Parathyroid adenoma (tissue), 2 donors: ENCODE data around the gene ITGA11.
A peak's percentile ranks its signal among the peaks of the same experiment; 100 is the strongest.

ENCODE experiments used
- H2AFZ ChIP-seq: fragments of 300-600 bp; sonication (generic); one replicate; pipeline ENCODE4 v1.7.0; 2017; ENCODE audit warnings: antibody characterized with exemption, mild to moderate bottlenecking
- H3K27ac ChIP-seq: fragments of 300-600 bp; sonication (generic); one replicate; pipeline ENCODE4 v1.7.0; 2017
- H3K27me3 ChIP-seq: fragments of 300-600 bp; sonication (generic); one replicate; pipeline ENCODE4 v1.7.0; 2017; ENCODE audit warnings: low read length; ENCODE audit not compliant: control insufficient read depth, insufficient read depth
- H3K36me3 ChIP-seq: fragments of 300-600 bp; sonication (generic); one replicate; pipeline ENCODE4 v1.7.0; 2017; ENCODE audit warnings: low read length; ENCODE audit not compliant: control insufficient read depth, insufficient read depth
- H3K4me1 ChIP-seq: fragments of 300-600 bp; sonication (generic); one replicate; pipeline ENCODE4 v1.7.0; 2017; ENCODE audit warnings: control low read depth
- H3K4me2 ChIP-seq: fragments of 300-600 bp; sonication (generic); one replicate; pipeline ENCODE4 v1.7.0; 2017; ENCODE audit warnings: low read length
- H3K4me3 ChIP-seq: fragments of 300-600 bp; sonication (generic); one replicate; pipeline ENCODE4 v1.7.0; 2017; ENCODE audit warnings: low read depth, low read length
- H3K79me2 ChIP-seq: fragments of 300-600 bp; sonication (generic); one replicate; pipeline ENCODE4 v1.7.0; 2017; ENCODE audit warnings: control low read depth
- H3K9ac ChIP-seq: fragments of 300-600 bp; sonication (generic); one replicate; pipeline ENCODE4 v1.7.0; 2017; ENCODE audit warnings: mild to moderate bottlenecking
- H3K9me3 ChIP-seq: fragments of 300-600 bp; sonication (generic); one replicate; pipeline ENCODE4 v1.7.0; 2017; ENCODE audit warnings: low read length; ENCODE audit not compliant: control insufficient read depth
- CTCF ChIP-seq: fragments of 300-600 bp; sonication (generic); IDR thresholded peaks from one replicate; pipeline ENCODE4 v1.7.0; 2017; ENCODE audit warnings: antibody characterized with exemption, mild to moderate bottlenecking
- donor health status: primary hyperparathyroidism.

Gene ITGA11

GRCh38 chr15:68298882-68299381, 133.0 kb downstream of the ITGA11 start:
- Histone ChIP-seq H2AFZ (no peak overlapping the region), H3K4me2 (peak overlapping the region; percentile 7), H3K27ac (no peak overlapping the region), H3K9me3 (no peaks in the 10 kb centered on the region), H3K4me1 (no peaks in the 10 kb centered on the region), H3K79me2 (no peaks in the 10 kb centered on the region), H3K27me3 (no peaks in the 10 kb centered on the region), H3K4me3 (no peak overlapping the region), H3K36me3 (no peaks in the 10 kb centered on the region), H3K9ac (no peak overlapping the region)
- no peak for TF ChIP-seq CTCF

GRCh38 chr15:68298336-68298735, 133.6 kb downstream of the ITGA11 start:
- no peaks in the 10 kb centered on the region for H3K4me1 ChIP-seq
- H3K9ac ChIP-seq, result no peak overlapping the region
- no peaks in the 10 kb centered on the region for H3K79me2 ChIP-seq
- H3K27ac ChIP-seq, result no peak overlapping the region
- TF ChIP-seq CTCF, result no peak
- no peak overlapping the region for H3K4me3 ChIP-seq
- H3K9me3 ChIP-seq, result no peaks in the 10 kb centered on the region
- H3K36me3 ChIP-seq, result no peaks in the 10 kb centered on the region
- H3K4me2 ChIP-seq, result no peak overlapping the region
- H2AFZ ChIP-seq, result no peak overlapping the region
- H3K27me3 ChIP-seq, result no peaks in the 10 kb centered on the region

GRCh38 chr15:68295014-68295805, 136.8 kb downstream of the ITGA11 start:
- no peak for TF ChIP-seq CTCF
- Histone ChIP-seq H3K4me1 (no peaks in the 10 kb centered on the region), H3K79me2 (no peaks in the 10 kb centered on the region), H3K9me3 (no peaks in the 10 kb centered on the region), H3K4me2 (no peak overlapping the region), H3K9ac (no peak overlapping the region), H3K36me3 (no peaks in the 10 kb centered on the region), H3K27me3 (no peaks in the 10 kb centered on the region), H3K4me3 (no peak overlapping the region), H3K27ac (no peak overlapping the region), H2AFZ (no peak overlapping the region)

GRCh38 chr15:68292967-68293366, 139.0 kb downstream of the ITGA11 start:
- no peaks in the 10 kb centered on the region for H3K27me3 ChIP-seq
- H3K9ac ChIP-seq, result no peak overlapping the region
- H3K4me1 ChIP-seq, result no peaks in the 10 kb centered on the region
- peaks cover 5% of the 10 kb centered on the region for H3K79me2 ChIP-seq
- H3K36me3 ChIP-seq, result no peaks in the 10 kb centered on the region
- H2AFZ ChIP-seq, result no peak overlapping the region
- TF ChIP-seq CTCF, result no peak
- no peak overlapping the region for H3K4me2 ChIP-seq
- H3K9me3 ChIP-seq, result no peaks in the 10 kb centered on the region
- no peak overlapping the region for H3K27ac ChIP-seq
- H3K4me3 ChIP-seq, result no peak overlapping the region
